ENCODE results near the gene SARDH.

GRCh38 chr9:133643362-133643755, 94.8 kb downstream of the SARDH start:
- TF ChIP-seq POLR2A (IDR thresholded peaks at IDR 0.05; ENCODE audit: low read depth) = no peak
- TF ChIP-seq CTCF (IDR thresholded peaks at IDR 0.05) = no peak
- no peak for TF ChIP-seq POLR2AphosphoS5 (IDR thresholded peaks at IDR 0.05)

Data from esophagus muscularis mucosa (tissue), 3 donors.